K562 (cell line): ENCODE data around the gene RPTOR. TPM values are rescaled to one million over a fixed set of nuclear protein-coding genes. Genes with fewer than 3 reads are reported as not detected.

Experiments
- ATAC-seq: fragments of 200-7000 bp; cut with Tn5 transposase; 3 replicates; pipeline ENCODE4 v1.9.1; 2020; ENCODE audit warnings: moderate library complexity
- BruUV-seq: library from RNA; stranded (reverse); fragments of 400-500 nt; replicated peaks from 2 replicates; lab custom pipeline; 2021; lab: Mats Ljungman, UMichigan
- CTCF ChIA-PET: fragments of 300-600 bp; formaldehyde crosslinking; extraction: SDS; loops from one replicate; lab custom pipeline; 2021; ENCODE audit warnings: low intra/inter-chr PET ratio; lab: Yijun Ruan, JAX
- POLR2A ChIA-PET: fragments of 300-600, 350-650 bp; sonication (Branson Sonifier 250); formaldehyde crosslinking; extraction: SDS; loops from one replicate; lab custom pipeline; 2021; ENCODE audit warnings: antibody characterized with exemption, inconsistent platforms; lab: Yijun Ruan, JAX
- DNase-seq, 4 experiments: peaks; one replicate each; pipeline versions ENCODE4 v3.0.0 to v3.0.0-alpha.2; 2011 to 2018; ENCODE audit warnings: low spot score in 3 of 4, mixed read lengths in 3 of 4; ENCODE audit errors: extremely low read depth in 1 of 4
- FAIRE-seq: peaks from 2 replicates; lab custom pipeline; 2011; peaks lifted over from hg19 to GRCh38; lab: Jason Lieb, UNC
- H2AFZ ChIP-seq: 2 replicates; pipeline ENCODE4 v1.6.0; 2011; ENCODE audit warnings: low read depth, low read length, control low read depth, inconsistent platforms
- H3K27ac ChIP-seq: fragments of 200-600 bp; 3 replicates; pipeline ENCODE4 v1.8.0; 2011; ENCODE audit warnings: low read depth, mild to moderate bottlenecking, control low read depth, inconsistent platforms, low read length, moderate library complexity, mixed read lengths; ENCODE audit errors: extremely low read depth
- H3K27me3 ChIP-seq, 2 experiments: fragments of 300-600 bp in 1 of 2; 2 replicates in 1 of 2; 3 replicates in 1 of 2; pipeline versions ENCODE4 v1.6.0 to v1.8.0; 2011; ENCODE audit warnings: inconsistent platforms in 2 of 2, low read length in 2 of 2, mild to moderate bottlenecking in 1 of 2, mixed read lengths in 1 of 2, moderate library complexity in 1 of 2; ENCODE audit not compliant: control insufficient read depth in 2 of 2, insufficient read depth in 2 of 2
- H3K36me3 ChIP-seq: fragments of 300-600 bp; 3 replicates; pipeline ENCODE4 v1.8.0; 2011; ENCODE audit warnings: mild to moderate bottlenecking, low read length, inconsistent platforms; ENCODE audit not compliant: control insufficient read depth, insufficient read depth
- H3K4me1 ChIP-seq, 2 experiments: fragments of 200-600 bp in 1 of 2; replicated peaks in 1 of 2; 2 replicates in 1 of 2; 3 replicates in 1 of 2; pipeline versions ENCODE4 v1.5.1 to v1.8.0; 2011; ENCODE audit warnings: inconsistent platforms in 2 of 2, low read length in 2 of 2, mild to moderate bottlenecking in 1 of 2, mixed read lengths in 1 of 2, moderate library complexity in 1 of 2; ENCODE audit not compliant: control insufficient read depth in 2 of 2, insufficient read depth in 2 of 2
- H3K4me2 ChIP-seq: 2 replicates; pipeline ENCODE4 v1.6.1; 2011; ENCODE audit warnings: low read length, control low read depth, inconsistent platforms, mixed read lengths; ENCODE audit not compliant: insufficient read depth
- H3K4me3 ChIP-seq: fragments of 200-600 bp; sonication (generic), shearing (Covaris generic); 2 replicates; pipeline ENCODE4 v1.5.1; 2016; ENCODE audit warnings: control low read depth, inconsistent platforms
- H3K79me2 ChIP-seq: fragments of 200-600 bp; 3 replicates; pipeline ENCODE4 v1.8.0; 2011; ENCODE audit warnings: low read length, inconsistent platforms; ENCODE audit not compliant: control insufficient read depth, insufficient read depth
- H3K9ac ChIP-seq, 2 experiments: 2 replicates each; pipeline versions ENCODE4 v1.6.0 to v1.6.1; 2011; ENCODE audit warnings: low read depth in 2 of 2, low read length in 2 of 2, control low read depth in 1 of 2, inconsistent platforms in 1 of 2, mild to moderate bottlenecking in 1 of 2, mixed read lengths in 1 of 2; ENCODE audit not compliant: insufficient read depth in 1 of 2
- H3K9me1 ChIP-seq: one replicate; pipeline ENCODE4 v1.6.0; 2011; ENCODE audit warnings: inconsistent platforms, mild to moderate bottlenecking, low read length, moderate library complexity; ENCODE audit not compliant: control insufficient read depth, insufficient read depth
- H3K9me3 ChIP-seq: replicated peaks from 2 replicates; pipeline ENCODE4 v1.5.1; 2011; ENCODE audit warnings: low read depth, low read length, inconsistent platforms; ENCODE audit not compliant: control insufficient read depth, insufficient read depth
- H4K20me1 ChIP-seq: replicated peaks from 2 replicates; pipeline ENCODE4 v1.6.1; 2011; ENCODE audit warnings: low read length, inconsistent platforms, mixed read lengths; ENCODE audit not compliant: control insufficient read depth, insufficient read depth
- HDAC2 ChIP-seq: fragments of 450-650 bp; IDR thresholded peaks from 2 replicates; pipeline ENCODE4 v1.6.1; 2016; ENCODE audit warnings: mild to moderate bottlenecking
- NKRF ChIP-seq: fragments of 450-650 bp; IDR thresholded peaks from 2 replicates; pipeline ENCODE4 v1.6.1; 2016; ENCODE audit warnings: borderline replicate concordance
- RBM22 ChIP-seq: fragments of 200-400 bp; formaldehyde crosslinking; IDR thresholded peaks from 2 replicates; pipeline ENCODE4 v1.6.1; 2018; ENCODE audit warnings: low read length, low read depth; ENCODE audit not compliant: poor library complexity, severe bottlenecking
- RREB1 ChIP-seq: fragments of 250-450 bp; sonication (Bioruptor Pico); IDR thresholded peaks from 2 replicates; pipeline ENCODE4 v1.4.0; 2020
- SMARCE1 ChIP-seq: fragments of 450-650 bp; IDR thresholded peaks from 2 replicates; pipeline ENCODE4 v1.7.1; 2016; ENCODE audit warnings: mild to moderate bottlenecking
- WGBS: fragments of 100-300 bp; shearing (Covaris generic); methylation state at CpG from one replicate; pipeline ENCODE4 v1.1.6; 2016; ENCODE audit warnings: low coverage, mixed read lengths; ENCODE audit not compliant: insufficient coverage; ENCODE audit errors: missing lambda C conversion rate; 5-methylcytosine and 5-hydroxymethylcytosine counted together
- in situ Hi-C: fragments of 300-500 bp; cut with MboI; formaldehyde crosslinking; loops from 4 replicates; pipeline ENCODE4 v1.15.0; 2018; ENCODE audit warnings: inconsistent platforms, mixed read lengths
- intact Hi-C: fragments of 100-400 bp; cut with micrococcal nuclease; formaldehyde crosslinking; loops from 2 replicates; pipeline ENCODE4 v1.14.2; 2022
- polyA plus RNA-seq, 8 experiments: library from polyadenylated mRNA; depleted of rRNA in 4 of 8; stranded (reverse) in 5 of 8; unstranded in 3 of 8; fragments of >200 nt; fragmentation: Nextera tagmentation in 2 of 8; fragmentation: Illumina TruSeq in 1 of 8; extraction: Ambion mirVana in 2 of 8; extraction: Trizol in 1 of 8; gene quantifications; 2 replicates each; pipeline versions ENCODE4 v1.2.1 to v1.2.3, GENCODE V29; 2011 to 2014; ENCODE audit warnings: inconsistent platforms in 1 of 8, missing spikeins in 1 of 8
- total RNA-seq, 7 experiments: library from RNA; depleted of rRNA in 6 of 7; stranded (reverse); fragments of >200 nt in 6 of 7; fragmentation: Illumina TruSeq in 2 of 7; extraction: Trizol in 2 of 7; gene quantifications; 2 replicates each; pipeline versions ENCODE4 v1.2.1 to v1.2.3, GENCODE V29; 2011 to 2021; ENCODE audit warnings: low replicate concordance in 1 of 7

RPTOR gene
- total and polyA plus RNA-seq, 9 of the 15 experiments (the other 6 are each of a cell fraction or from before 2014, with no cell fraction given) = 0.24 to 54.1 (median 10.2) TPM

DNA sequence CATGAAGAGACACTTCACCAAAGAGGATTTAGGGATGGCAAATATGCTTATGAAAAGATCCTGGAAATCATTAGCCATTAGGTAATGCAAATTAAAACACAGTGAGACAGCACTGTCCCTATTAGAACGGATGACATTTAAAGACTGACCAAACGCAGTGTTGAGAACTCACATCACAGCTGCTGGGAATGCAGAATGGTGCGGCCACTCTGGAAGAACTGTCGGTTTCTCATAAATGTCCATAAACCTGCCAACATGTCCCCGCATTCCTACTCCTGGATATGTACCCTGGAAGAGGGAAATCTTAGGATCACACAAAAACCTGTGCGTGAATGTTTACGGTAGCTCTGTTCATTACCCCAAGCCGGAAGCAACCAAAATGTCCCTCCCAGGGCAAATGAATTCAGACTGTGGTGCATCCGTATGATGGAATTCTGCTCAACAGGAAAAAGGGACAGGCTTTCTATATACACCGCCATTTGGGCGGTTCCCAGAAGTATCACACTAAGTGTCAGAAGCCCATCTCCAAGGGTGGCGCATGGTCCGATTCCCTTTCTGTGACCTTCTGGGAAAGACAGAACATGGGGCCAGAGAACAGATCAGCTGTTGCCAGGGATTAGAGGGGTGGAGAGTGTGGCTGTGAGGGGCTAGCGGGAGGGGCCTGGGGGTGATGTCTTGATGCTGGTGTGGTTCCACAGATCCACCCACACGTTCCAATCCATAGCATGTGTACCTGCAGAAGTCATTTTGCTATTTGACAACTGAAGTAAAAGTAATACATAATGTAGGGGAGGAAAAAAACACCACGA, 249.8 kb downstream of the RPTOR start:
- ATAC-seq = no peak
- H3K79me2 ChIP-seq = peaks cover 4% of the 10 kb centered on the region; the same call in 1 of the 3 replicates
- no peak overlapping the region for H3K4me3 ChIP-seq
- H2AFZ ChIP-seq = no peak overlapping the region
- no peak overlapping the region for H3K9ac ChIP-seq
- no peak for FAIRE-seq
- 97% methylated on average over 13 of the region's 16 CpGs for WGBS
- peaks cover 6% of the 10 kb centered on the region for H3K9me1 ChIP-seq
- no peak for TF ChIP-seq RBM22
- 0 out of 2 replicates have a peak, but pooled peaks have one; percentile 1 for TF ChIP-seq SMARCE1
- no peak overlapping the region for H3K27ac ChIP-seq
- H3K36me3 ChIP-seq = peaks cover 22% of the 10 kb centered on the region; the same call in 2 of the 3 replicates
- intact Hi-C loops = no loop called here
- no peaks in the 10 kb centered on the region; the same call in 1 of the 2 replicates for H3K9me3 ChIP-seq
- ChIA-PET CTCF (no interaction called here), POLR2A (interaction anchor here (1.7 kb wide), 1 partner anchor 11 kb away, joined by 5 read pairs; no protein-coding TSS in a partner anchor)
- BruUV-seq = TSS peak; percentile 11
- in situ Hi-C loops = no loop called here
- H4K20me1 ChIP-seq = no peaks in the 10 kb centered on the region
- H3K4me2 ChIP-seq = no peak overlapping the region; the same call in 1 of the 2 replicates
- no peak for DNase-seq
- peaks cover 20 to 24% of the 10 kb centered on the region in 2 experiments for H3K4me1 ChIP-seq
- no peaks in the 10 kb centered on the region for H3K27me3 ChIP-seq

- Histone ChIP-seq H2AFZ (no peak overlapping the region), H3K27ac (no peak overlapping the region), H3K4me3 (no peak overlapping the region), H3K4me1 (peaks cover 23 to 24% of the 10 kb centered on the region in 2 experiments), H3K27me3 (no peaks in the 10 kb centered on the region), H3K79me2 (peaks cover 4% of the 10 kb centered on the region; the same call in 1 of the 3 replicates), H3K9ac (no peak overlapping the region), H3K36me3 (peaks cover 22% of the 10 kb centered on the region; the same call in 2 of the 3 replicates), H3K4me2 (no peak overlapping the region), H3K9me1 (peaks cover 6% of the 10 kb centered on the region), H3K9me3 (no peaks in the 10 kb centered on the region; the same call in 1 of the 2 replicates), H4K20me1 (no peaks in the 10 kb centered on the region)
- POLR2A ChIA-PET = interaction anchor here (1.7 kb wide), 1 partner anchor 12 kb away, joined by 5 read pairs; no protein-coding TSS in a partner anchor
- in situ Hi-C loops (no loop called here), intact Hi-C loops (no loop called here)
- FAIRE-seq (no peak), ATAC-seq (no peak), DNase-seq (no peak)
- BruUV-seq = no TSS peak
- CTCF ChIA-PET = no interaction called here
- 87% methylated on average over 10 of the region's 12 CpGs for WGBS
- TF ChIP-seq HDAC2 = no peak
- no peak for TF ChIP-seq NKRF
- TF ChIP-seq RREB1 (CRISPR knock-in tag) = no peak
Observed at GRCh38 chr17:80795090-80795580, 250.5 kb downstream of the RPTOR start.
